Adipocyte (in vitro differentiated cells): ENCODE measurements around the gene HEXIM2.
A peak's percentile ranks its signal among the peaks of the same experiment; 100 is the strongest.

Source experiments
- DNase-seq: peaks from one replicate; pipeline ENCODE4 v3.0.0-alpha.2; 2015; ENCODE audit warnings: low read depth
- H3K27me3 ChIP-seq: replicated peaks from 2 replicates; pipeline ENCODE4 v1.7.0; 2013; ENCODE audit warnings: mild to moderate bottlenecking, low read length, moderate library complexity; ENCODE audit not compliant: control insufficient read depth, insufficient read depth
- H3K36me3 ChIP-seq: 2 replicates; pipeline ENCODE4 v1.7.0; 2013; ENCODE audit warnings: low read length, mild to moderate bottlenecking, moderate library complexity; ENCODE audit not compliant: control insufficient read depth, insufficient read depth, severe bottlenecking
- H3K4me1 ChIP-seq: 2 replicates; pipeline ENCODE4 v1.7.0; 2013; ENCODE audit warnings: mild to moderate bottlenecking, low read length, moderate library complexity; ENCODE audit not compliant: control insufficient read depth, insufficient read depth
- H3K4me3 ChIP-seq: 2 replicates; pipeline ENCODE4 v1.7.0; 2013; ENCODE audit warnings: mild to moderate bottlenecking, low read length, moderate library complexity
- H3K9ac ChIP-seq: 2 replicates; pipeline ENCODE4 v1.7.0; 2013; ENCODE audit warnings: mild to moderate bottlenecking, low read length, moderate library complexity
- H3K9me3 ChIP-seq: 2 replicates; pipeline ENCODE4 v1.7.0; 2013; ENCODE audit warnings: mild to moderate bottlenecking, low read length, moderate library complexity; ENCODE audit not compliant: control insufficient read depth

Gene HEXIM2

GRCh38 chr17:45137561-45138305, 23.9 kb upstream of the HEXIM2 start:
- H3K27me3 ChIP-seq = no peaks in the 10 kb centered on the region
- no peak overlapping the region for H3K4me3 ChIP-seq
- H3K36me3 ChIP-seq = no peaks in the 10 kb centered on the region
- DNase-seq = no peak
- peaks cover 19% of the 10 kb centered on the region for H3K4me1 ChIP-seq
- H3K9ac ChIP-seq = no peak overlapping the region
- H3K9me3 ChIP-seq = no peaks in the 10 kb centered on the region

- H3K9me3 ChIP-seq = no peaks in the 10 kb centered on the region
- H3K36me3 ChIP-seq = no peaks in the 10 kb centered on the region
- no peak overlapping the region for H3K4me3 ChIP-seq
- H3K27me3 ChIP-seq = no peaks in the 10 kb centered on the region
- peaks cover 21% of the 10 kb centered on the region for H3K4me1 ChIP-seq
- DNase-seq = no peak
- no peak overlapping the region for H3K9ac ChIP-seq
Measured at GRCh38 chr17:45138911-45139532, 22.7 kb upstream of the HEXIM2 start.

- no peak for DNase-seq
- H3K36me3 ChIP-seq = no peaks in the 10 kb centered on the region
- H3K9ac ChIP-seq = no peak overlapping the region
- no peaks in the 10 kb centered on the region for H3K27me3 ChIP-seq
- H3K4me1 ChIP-seq = peaks cover 22% of the 10 kb centered on the region
- H3K9me3 ChIP-seq = no peaks in the 10 kb centered on the region
- H3K4me3 ChIP-seq = no peak overlapping the region
Measured at GRCh38 chr17:45139533-45139920, 22.1 kb upstream of the HEXIM2 start.

- H3K4me1 ChIP-seq = peaks cover 31% of the 10 kb centered on the region
- H3K9me3 ChIP-seq = no peaks in the 10 kb centered on the region
- H3K27me3 ChIP-seq = no peaks in the 10 kb centered on the region
- H3K36me3 ChIP-seq = no peaks in the 10 kb centered on the region
- peak overlapping the region; percentile 92 for H3K9ac ChIP-seq
- H3K4me3 ChIP-seq = no peak overlapping the region
- DNase-seq = no peak
Measured at GRCh38 chr17:45143094-45143670, 18.5 kb upstream of the HEXIM2 start.

GRCh38 chr17:45143767-45144198, 17.9 kb upstream of the HEXIM2 start:
- Histone ChIP-seq H3K4me1 (peaks cover 30% of the 10 kb centered on the region), H3K9me3 (no peaks in the 10 kb centered on the region), H3K36me3 (no peaks in the 10 kb centered on the region), H3K4me3 (peak overlapping the region; percentile 77), H3K27me3 (no peaks in the 10 kb centered on the region), H3K9ac (peak overlapping the region; percentile 92)
- DNase-seq = peak; percentile 89

- H3K27me3 ChIP-seq = no peaks in the 10 kb centered on the region
- no peaks in the 10 kb centered on the region for H3K9me3 ChIP-seq
- peak overlapping the region; percentile 77 for H3K4me3 ChIP-seq
- H3K4me1 ChIP-seq = peaks cover 30% of the 10 kb centered on the region
- H3K36me3 ChIP-seq = no peaks in the 10 kb centered on the region
- peak overlapping the region; percentile 92 for H3K9ac ChIP-seq
- no peak for DNase-seq
Measured at GRCh38 chr17:45144199-45145034, 17.3 kb upstream of the HEXIM2 start.

GRCh38 chr17:45145035-45145389, 16.7 kb upstream of the HEXIM2 start:
- peak overlapping the region; percentile 92 for H3K9ac ChIP-seq
- no peaks in the 10 kb centered on the region for H3K27me3 ChIP-seq
- no peaks in the 10 kb centered on the region for H3K36me3 ChIP-seq
- DNase-seq = no peak
- peak overlapping the region; percentile 77 for H3K4me3 ChIP-seq
- H3K9me3 ChIP-seq = no peaks in the 10 kb centered on the region
- peaks cover 30% of the 10 kb centered on the region for H3K4me1 ChIP-seq

GRCh38 chr17:45146166-45146565, 15.5 kb upstream of the HEXIM2 start:
- Histone ChIP-seq H3K36me3 (no peaks in the 10 kb centered on the region), H3K4me1 (peaks cover 32% of the 10 kb centered on the region), H3K27me3 (no peaks in the 10 kb centered on the region), H3K4me3 (peak overlapping the region; percentile 87), H3K9me3 (no peaks in the 10 kb centered on the region), H3K9ac (peak overlapping the region; percentile 96)
- no peak for DNase-seq

- Histone ChIP-seq H3K4me3 (peak overlapping the region; percentile 87), H3K36me3 (no peaks in the 10 kb centered on the region), H3K9me3 (no peaks in the 10 kb centered on the region), H3K9ac (peak overlapping the region; percentile 96), H3K27me3 (no peaks in the 10 kb centered on the region), H3K4me1 (peaks cover 36% of the 10 kb centered on the region)
- DNase-seq = no peak
Measured at GRCh38 chr17:45146592-45146889, 15.1 kb upstream of the HEXIM2 start.

- Histone ChIP-seq H3K9me3 (no peaks in the 10 kb centered on the region), H3K36me3 (no peaks in the 10 kb centered on the region), H3K27me3 (no peaks in the 10 kb centered on the region), H3K4me1 (peaks cover 40% of the 10 kb centered on the region), H3K4me3 (peak overlapping the region; percentile 87), H3K9ac (peak overlapping the region; percentile 96)
- peak; percentile 81 for DNase-seq
Measured at GRCh38 chr17:45146890-45147580, 14.6 kb upstream of the HEXIM2 start.
